Pons (tissue), 1 donor: ENCODE measurements around the gene EFEMP2.
"Not testable (repeated sequence)": the region's sequence is repeated elsewhere in the genome, so short reads cannot be mapped to it uniquely, and the experiment has no call there.

ENCODE experiments used
- DNase-seq: peaks from one replicate; pipeline ENCODE4 v3.0.0-alpha.2; 2016; ENCODE audit warnings: low spot score

EFEMP2 gene

DNA sequence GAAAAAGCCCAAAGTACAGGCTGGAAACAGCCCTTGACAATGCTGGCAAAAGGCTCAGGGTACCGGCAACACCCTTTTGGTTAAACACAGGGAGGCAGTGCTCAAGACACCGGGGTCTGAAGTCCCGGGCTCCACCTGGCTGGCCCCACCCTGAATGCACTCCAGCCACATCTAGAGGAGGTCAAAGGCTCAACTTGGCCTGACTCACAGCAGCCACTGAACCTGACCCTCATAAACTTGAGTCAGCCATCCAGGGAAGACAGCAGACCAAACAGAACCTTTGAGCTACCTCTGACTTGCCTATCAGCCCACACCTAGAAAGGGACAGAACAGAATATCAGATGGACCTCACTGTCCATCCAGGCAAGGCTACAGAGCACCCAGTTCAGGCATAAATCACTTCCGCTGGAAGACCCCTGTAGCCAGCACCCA, 18.4 kb downstream of the EFEMP2 start:
- DNase-seq: no peak

DNA sequence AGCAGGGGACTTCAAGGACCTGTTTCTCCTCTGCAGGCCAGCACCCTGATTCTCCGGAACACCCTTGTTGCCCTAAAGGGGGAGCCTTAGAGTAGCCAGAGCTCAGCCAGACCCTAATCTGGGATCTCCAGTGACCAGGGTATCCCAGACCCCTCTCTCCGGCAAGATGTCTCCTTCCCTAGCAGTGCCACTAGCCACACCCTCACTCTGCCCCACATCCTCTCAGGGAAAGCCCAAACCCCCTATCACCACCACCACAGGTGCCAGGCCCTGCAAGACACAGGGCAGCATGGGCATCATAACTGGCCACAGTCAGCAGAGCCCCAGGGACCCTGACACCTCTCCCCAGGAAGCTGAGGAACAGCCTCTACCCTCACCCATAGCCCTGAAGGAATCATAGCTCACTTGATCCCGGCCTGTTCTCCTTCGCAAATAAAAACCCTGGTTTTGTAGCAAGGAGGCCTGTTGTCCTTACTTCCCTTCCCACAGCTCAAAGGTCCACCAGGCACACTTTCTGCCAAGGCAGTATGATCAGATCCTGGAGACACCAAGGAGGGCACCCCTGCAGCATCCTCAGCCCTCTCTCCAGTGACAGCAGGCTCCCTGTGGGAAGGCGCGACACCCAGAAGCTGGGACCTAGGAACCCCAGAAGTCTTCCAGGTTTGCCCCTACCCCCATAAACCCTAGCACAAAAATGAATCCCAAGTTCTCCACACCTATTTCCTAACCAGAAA, 19.2 kb downstream of the EFEMP2 start:
- no peak for DNase-seq

GRCh38 chr11:65852508-65853245, 19.9 kb downstream of the EFEMP2 start:
- DNase-seq: no peak

GRCh38 chr11:65851811-65852507, 20.6 kb downstream of the EFEMP2 start:
- no peak for DNase-seq

DNA sequence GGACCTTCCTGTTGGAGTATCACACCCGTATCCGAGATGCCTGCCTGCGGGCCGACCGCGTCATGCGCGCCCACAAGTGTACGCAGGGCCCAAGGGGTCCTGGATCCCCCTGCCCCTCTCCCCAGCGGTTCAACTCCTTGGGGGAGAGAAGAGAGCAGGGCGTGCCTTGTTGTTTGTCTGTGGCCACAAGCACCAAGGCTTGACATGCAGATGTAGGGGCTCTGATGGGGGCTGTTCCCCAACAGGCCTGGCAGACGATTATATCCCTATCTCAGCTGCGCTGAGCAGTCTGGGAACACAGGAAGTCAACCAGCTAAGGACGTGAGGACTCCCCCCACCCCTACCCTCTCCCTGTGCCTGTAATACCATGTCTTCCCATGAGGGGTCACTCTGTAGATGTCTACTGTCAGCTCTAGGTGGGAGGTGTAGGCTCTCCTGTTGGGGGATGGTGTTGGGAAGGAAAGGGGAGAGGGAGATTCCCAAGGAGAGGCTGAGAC, 21.5 kb downstream of the EFEMP2 start:
- DNase-seq: no peak

- DNase-seq: no peak
Measured at GRCh38 chr11:65850217-65851082, 22.1 kb downstream of the EFEMP2 start.

- no peak for DNase-seq
Measured at GRCh38 chr11:65849771-65850216, 22.8 kb downstream of the EFEMP2 start.

GRCh38 chr11:65849366-65849765, 23.2 kb downstream of the EFEMP2 start:
- DNase-seq: no peak

DNA sequence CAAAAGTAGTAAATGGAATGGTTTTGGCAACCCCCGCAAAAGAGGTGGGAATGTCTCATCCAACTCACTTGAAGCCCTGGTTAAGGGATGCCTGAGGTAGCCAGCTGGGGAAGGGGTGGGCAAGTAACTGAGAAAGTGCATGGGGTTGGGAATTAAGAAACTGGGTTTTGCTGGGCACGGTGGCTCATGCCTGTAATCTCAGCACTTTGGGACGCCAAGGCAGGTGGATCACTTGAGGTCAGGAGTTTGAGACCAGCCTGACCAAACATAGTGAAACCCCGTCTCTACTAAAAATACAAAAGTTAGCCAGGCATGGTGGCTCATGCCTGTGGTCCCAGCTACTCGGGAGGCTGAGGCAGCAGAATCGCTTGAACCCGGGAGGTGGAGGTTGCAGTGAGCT, 23.9 kb downstream of the EFEMP2 start:
- not testable (repeated sequence) for DNase-seq

GRCh38 chr11:65847746-65848145, 24.9 kb downstream of the EFEMP2 start:
- no peak for DNase-seq

DNA sequence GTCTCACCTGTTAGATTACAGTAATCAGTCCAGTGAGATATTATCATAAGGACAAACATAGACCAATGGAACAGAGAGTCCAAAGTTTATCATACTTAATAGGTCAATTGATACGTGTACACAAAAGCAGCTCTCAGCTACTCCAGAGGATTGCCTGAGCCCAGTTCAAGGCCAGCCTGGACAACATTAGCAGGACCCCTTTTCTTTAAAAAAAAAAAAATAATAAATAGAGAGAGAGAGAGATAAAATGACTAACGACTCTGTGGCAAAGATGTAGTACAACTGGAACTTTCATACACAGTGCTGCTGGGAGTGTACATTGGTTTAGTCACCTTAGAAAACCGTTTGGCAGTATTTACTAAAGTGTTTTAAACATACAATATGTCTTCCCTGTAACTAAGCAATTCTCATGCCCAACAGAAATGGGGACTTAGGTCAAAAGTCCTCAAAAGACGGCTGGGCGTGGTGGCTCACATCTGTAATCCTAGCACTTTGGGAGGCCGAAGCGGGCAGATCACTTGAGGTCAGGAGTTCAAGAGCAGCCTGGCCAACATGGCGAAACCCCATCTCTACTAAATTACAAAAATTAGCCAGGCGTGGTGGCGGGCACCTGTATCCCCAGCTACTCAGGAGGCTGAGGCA, 28.2 kb downstream of the EFEMP2 start:
- DNase-seq: no peak

GRCh38 chr11:65843811-65844210, 28.8 kb downstream of the EFEMP2 start:
- no peak for DNase-seq

GRCh38 chr11:65842144-65842543, 30.5 kb downstream of the EFEMP2 start:
- no peak for DNase-seq

DNA sequence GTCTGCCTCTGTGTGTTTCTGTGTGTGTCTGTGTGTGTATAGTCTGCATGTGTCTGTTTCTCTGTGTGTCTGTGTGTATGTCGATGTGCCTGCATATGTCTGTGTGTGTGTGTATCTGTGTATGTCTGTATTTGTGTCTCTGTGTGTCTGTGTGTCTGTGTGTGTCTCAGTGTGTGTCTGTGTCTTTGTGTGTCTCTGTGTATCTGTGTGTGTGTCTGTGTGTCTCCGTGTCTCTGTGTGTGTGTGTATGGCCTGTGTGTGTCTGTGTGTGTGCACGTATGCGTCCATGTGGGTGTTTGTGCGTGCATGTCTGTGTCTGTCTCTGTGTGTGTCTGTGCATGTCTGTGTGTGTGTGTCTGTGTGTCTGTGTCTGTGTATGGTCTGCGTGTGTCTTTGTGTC, 38.4 kb downstream of the EFEMP2 start:
- no peak for DNase-seq

- DNase-seq: peak; percentile 93
Measured at GRCh38 chr11:65833297-65834030, 39.1 kb downstream of the EFEMP2 start, which contains the start of gene SNX32. Gene SNX32 (plus strand): TSS chr11:65833963. CDS start chr11:65834066, 103 bp downstream.

DNA sequence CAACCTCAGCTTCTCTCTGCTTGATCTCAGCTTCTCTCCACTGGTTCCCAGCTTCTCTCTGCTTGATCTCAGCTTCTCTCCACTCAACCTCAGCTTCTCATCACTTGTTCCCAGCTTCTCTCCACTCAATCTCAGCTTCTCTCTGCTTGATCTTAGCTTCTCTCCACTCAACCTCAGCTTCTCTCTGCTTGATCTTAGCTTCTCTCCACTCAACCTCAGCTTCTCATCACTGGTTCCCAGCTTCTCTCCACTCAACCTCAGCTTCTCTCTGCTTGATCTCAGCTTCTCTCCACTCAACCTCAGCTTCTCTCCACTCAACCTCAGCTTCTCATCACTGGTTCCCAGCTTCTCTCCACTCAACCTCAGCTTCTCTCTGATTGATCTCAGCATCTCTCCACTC, 40.4 kb downstream of the EFEMP2 start:
- not testable (repeated sequence) for DNase-seq

DNA sequence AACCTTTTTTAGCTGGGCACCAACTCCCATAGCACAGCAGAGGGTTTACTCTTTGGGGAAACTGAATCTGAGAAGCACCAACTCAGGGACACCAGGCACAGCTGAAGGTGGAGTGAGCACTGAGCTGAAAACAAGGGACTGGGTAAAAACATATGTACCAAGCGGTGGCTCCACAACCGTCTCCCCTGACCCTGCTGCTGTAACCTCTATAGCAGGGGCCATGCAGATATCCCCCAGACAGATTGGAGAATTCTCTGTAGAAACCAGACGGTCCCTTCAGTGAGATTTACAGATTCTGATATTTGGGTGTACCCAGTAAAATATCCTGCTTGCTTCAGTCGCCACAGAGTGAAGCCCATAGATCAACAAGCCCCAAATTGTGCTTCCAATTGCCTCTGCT, 43.1 kb downstream of the EFEMP2 start:
- DNase-seq: no peak

- DNase-seq: no peak
Measured at GRCh38 chr11:65826984-65827735, 45.4 kb downstream of the EFEMP2 start.

DNA sequence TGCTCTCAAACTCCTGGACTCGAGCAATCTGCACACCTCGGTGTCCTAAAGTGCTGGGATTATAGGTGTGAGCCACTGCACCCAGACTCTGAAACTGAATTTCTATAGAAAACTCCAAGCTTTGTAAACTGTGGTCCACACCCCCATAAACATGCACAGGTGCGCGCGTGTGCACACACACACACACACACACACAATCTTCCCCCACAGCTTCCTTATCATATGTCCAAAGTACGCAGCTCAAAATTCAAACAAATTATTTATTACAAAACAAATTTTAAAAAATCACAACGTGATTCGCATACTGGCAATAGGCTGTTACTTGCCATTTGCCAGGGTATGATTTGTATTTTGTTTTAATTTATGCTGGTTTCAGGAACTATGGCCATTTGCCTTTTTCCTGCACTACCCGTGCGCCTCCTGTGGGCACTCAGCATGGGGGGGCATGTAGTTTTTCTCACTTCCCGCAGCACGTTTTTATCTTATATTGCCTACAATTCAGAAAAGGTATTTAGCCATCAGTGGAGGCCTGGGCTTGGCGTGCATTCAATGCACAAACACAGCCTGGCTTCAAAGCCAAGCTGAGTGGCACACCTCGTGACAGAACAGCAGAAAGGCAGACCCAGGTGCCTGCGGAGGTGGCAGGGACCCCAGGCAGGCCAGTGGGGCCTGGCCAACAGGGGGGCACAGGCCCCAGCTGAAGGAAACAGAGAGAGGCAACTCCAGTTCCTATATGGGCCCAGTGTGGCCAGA, 49.6 kb downstream of the EFEMP2 start:
- DNase-seq: no peak
